Neural cell (in vitro differentiated cells): ENCODE results near the gene AGPAT1. TPM values are rescaled to one million over a fixed set of nuclear protein-coding genes. Genes with fewer than 3 reads are reported as not detected.
"Not testable (repeated sequence)": the region's sequence is repeated elsewhere in the genome, so short reads cannot be mapped to it uniquely, and the experiment has no call there.

Experiments
- H2AFZ ChIP-seq: fragments of 200-600, 300-800 bp; sonication (generic), shearing (Covaris generic); 2 replicates; pipeline ENCODE4 v1.6.0; 2014; ENCODE audit warnings: low read depth, mild to moderate bottlenecking, antibody characterized with exemption, low read length, moderate library complexity
- H3F3A ChIP-seq: fragments of 200-600 bp; shearing (Covaris generic); 2 replicates; pipeline ENCODE4 v1.6.1; 2016; ENCODE audit warnings: mild to moderate bottlenecking, moderate library complexity, mixed read lengths, antibody characterized with exemption, low read length; ENCODE audit not compliant: insufficient read depth, poor library complexity, severe bottlenecking
- H3K27ac ChIP-seq: fragments of 200-600, 300-800 bp; sonication (generic), shearing (Covaris generic); 2 replicates; pipeline ENCODE4 v1.5.1; 2014; ENCODE audit warnings: mild to moderate bottlenecking, low read length, moderate library complexity
- H3K27me3 ChIP-seq: fragments of 300-800, 200-600 bp; sonication (generic), shearing (Covaris generic); 2 replicates; pipeline ENCODE4 v1.6.0; 2014; ENCODE audit warnings: mild to moderate bottlenecking, low read depth, low read length, moderate library complexity; ENCODE audit not compliant: insufficient read depth
- H3K36me3 ChIP-seq: fragments of 300-800, 200-600 bp; sonication (generic), shearing (Covaris generic); 2 replicates; pipeline ENCODE4 v1.5.1; 2014; ENCODE audit warnings: mild to moderate bottlenecking, antibody characterized with exemption, low read length, moderate library complexity; ENCODE audit not compliant: insufficient read depth
- H3K4me2 ChIP-seq: fragments of 300-800, 200-600 bp; sonication (generic), shearing (Covaris generic); 2 replicates; pipeline ENCODE4 v1.6.0; 2014; ENCODE audit warnings: mild to moderate bottlenecking, low read length
- H3K4me3 ChIP-seq: fragments of 300-800, 200-600 bp; sonication (generic), shearing (Covaris generic); 2 replicates; pipeline ENCODE4 v1.5.1; 2014; ENCODE audit warnings: mild to moderate bottlenecking, low read length, moderate library complexity
- H3K79me2 ChIP-seq: fragments of 200-600 bp; shearing (Covaris generic); replicated peaks from 2 replicates; pipeline ENCODE4 v1.6.0; 2014; ENCODE audit warnings: mild to moderate bottlenecking, low read length, moderate library complexity; ENCODE audit not compliant: insufficient read depth
- H3K9ac ChIP-seq: fragments of 300-800, 200-600 bp; sonication (generic), shearing (Covaris generic); 2 replicates; pipeline ENCODE4 v1.6.1; 2016; ENCODE audit warnings: mild to moderate bottlenecking, low read length, mixed read lengths
- H3K9me2 ChIP-seq: fragments of 200-600 bp; shearing (Covaris generic); 2 replicates; pipeline ENCODE4 v1.6.1; 2016; ENCODE audit warnings: mild to moderate bottlenecking, low read length, mixed read lengths; ENCODE audit not compliant: insufficient read depth
- H3K9me3 ChIP-seq: fragments of 200-600, 300-800 bp; sonication (generic), shearing (Covaris generic); 2 replicates; pipeline ENCODE4 v1.6.1; 2016; ENCODE audit warnings: mild to moderate bottlenecking, mixed run types, low read length, moderate library complexity, mixed read lengths
- H4K20me1 ChIP-seq: fragments of 200-600 bp; shearing (Covaris generic); 2 replicates; pipeline ENCODE4 v1.6.1; 2016; ENCODE audit warnings: mild to moderate bottlenecking, mixed run types; ENCODE audit not compliant: insufficient read depth
- CTCF ChIP-seq: fragments of 450-650 bp; IDR thresholded peaks from 2 replicates; pipeline ENCODE4 v1.5.1; 2014; ENCODE audit warnings: antibody characterized with exemption, mild to moderate bottlenecking, moderate library complexity; ENCODE audit not compliant: poor library complexity, severe bottlenecking
- EP300 ChIP-seq: fragments of 450-650 bp; conservative IDR thresholded peaks from 2 replicates; pipeline ENCODE4 v1.6.1; 2014; ENCODE audit warnings: antibody characterized with exemption, mild to moderate bottlenecking, moderate library complexity; ENCODE audit not compliant: poor library complexity, severe bottlenecking
- EZH2 ChIP-seq: fragments of 200-600, 300-800 bp; shearing (Covaris generic), sonication (generic); IDR thresholded peaks from 2 replicates; pipeline ENCODE4 v1.6.1; 2014; ENCODE audit warnings: antibody characterized with exemption, low read length, borderline replicate concordance, mild to moderate bottlenecking; ENCODE audit not compliant: insufficient read depth, poor library complexity, severe bottlenecking
- MXI1 ChIP-seq: fragments of 450-650 bp; conservative IDR thresholded peaks from 2 replicates; pipeline ENCODE4 v1.6.1; 2014; ENCODE audit warnings: antibody characterized with exemption, mild to moderate bottlenecking; ENCODE audit not compliant: poor library complexity, severe bottlenecking
- POLR2AphosphoS5 ChIP-seq: IDR thresholded peaks from 2 replicates; pipeline ENCODE4 v1.6.1; 2012
- RAD21 ChIP-seq: fragments of 450-650 bp; conservative IDR thresholded peaks from 2 replicates; pipeline ENCODE4 v1.6.1; 2014; ENCODE audit warnings: antibody characterized with exemption, mild to moderate bottlenecking, moderate library complexity
- REST ChIP-seq: IDR thresholded peaks from 2 replicates; pipeline ENCODE4 v1.6.1; 2012; ENCODE audit warnings: borderline replicate concordance
- SMC3 ChIP-seq: fragments of 450-650 bp; conservative IDR thresholded peaks from 2 replicates; pipeline ENCODE4 v1.6.1; 2014; ENCODE audit warnings: antibody characterized with exemption, mild to moderate bottlenecking, moderate library complexity; ENCODE audit not compliant: poor library complexity
- TAF1 ChIP-seq: IDR thresholded peaks from 2 replicates; pipeline ENCODE4 v1.6.1; 2012; ENCODE audit warnings: low read depth
- polyA plus RNA-seq: library from polyadenylated mRNA; depleted of rRNA; stranded (reverse); fragments of >200 nt; gene quantifications from 2 replicates; pipeline ENCODE4 v1.2.3, GENCODE V29; 2014

Gene AGPAT1
- polyA plus RNA-seq, 1 donor from 2014 or later: 24.7 TPM

- H3K4me2 ChIP-seq, H3K9me2 ChIP-seq, H3K9ac ChIP-seq, H4K20me1 ChIP-seq, H3K9me3 ChIP-seq, H3K36me3 ChIP-seq, H2AFZ ChIP-seq, H3K27ac ChIP-seq, H3K4me3 ChIP-seq, H3F3A ChIP-seq, H3K79me2 ChIP-seq: not testable (repeated sequence)
- peaks cover 15% of the 10 kb centered on the region for H3K27me3 ChIP-seq
Measured at GRCh38 chr6:32144238-32144637, 31.6 kb downstream of the AGPAT1 start.

GRCh38 chr6:32140420-32141046 lies 35.4 kb downstream of the AGPAT1 start:
- H3F3A ChIP-seq: no peaks in the 10 kb centered on the region
- no peak for TF ChIP-seq POLR2AphosphoS5
- TF ChIP-seq EZH2: no peak
- TF ChIP-seq SMC3: no peak
- no peak for TF ChIP-seq CTCF
- no peak for TF ChIP-seq MXI1
- TF ChIP-seq TAF1: no peak
- no peak for TF ChIP-seq REST
- TF ChIP-seq EP300: no peak
- no peak for TF ChIP-seq RAD21
- H3K36me3 ChIP-seq: no peaks in the 10 kb centered on the region
- H3K4me3 ChIP-seq: no peak overlapping the region
- no peaks in the 10 kb centered on the region for H4K20me1 ChIP-seq
- no peak overlapping the region for H3K9ac ChIP-seq
- no peaks in the 10 kb centered on the region for H3K9me2 ChIP-seq
- no peak overlapping the region for H3K27ac ChIP-seq
- H3K27me3 ChIP-seq: no peaks in the 10 kb centered on the region
- no peak overlapping the region for H3K4me2 ChIP-seq
- H2AFZ ChIP-seq: no peak overlapping the region
- no peaks in the 10 kb centered on the region for H3K9me3 ChIP-seq
- H3K79me2 ChIP-seq: no peaks in the 10 kb centered on the region

- no peak for TF ChIP-seq REST
- no peak for TF ChIP-seq POLR2AphosphoS5
- TF ChIP-seq MXI1: no peak
- TF ChIP-seq RAD21: no peak
- TF ChIP-seq CTCF: no peak
- no peak for TF ChIP-seq EZH2
- TF ChIP-seq SMC3: no peak
- no peak for TF ChIP-seq TAF1
- no peak for TF ChIP-seq EP300
- Histone ChIP-seq H3K9me3 (no peaks in the 10 kb centered on the region), H3K79me2 (no peaks in the 10 kb centered on the region), H4K20me1 (no peaks in the 10 kb centered on the region), H3K4me3 (no peak overlapping the region), H3K27ac (no peak overlapping the region), H3K4me2 (no peak overlapping the region), H2AFZ (no peak overlapping the region), H3K27me3 (no peaks in the 10 kb centered on the region), H3K9ac (no peak overlapping the region), H3K36me3 (no peaks in the 10 kb centered on the region), H3F3A (no peaks in the 10 kb centered on the region), H3K9me2 (no peaks in the 10 kb centered on the region)
Measured at GRCh38 chr6:32139590-32139989, 36.3 kb downstream of the AGPAT1 start.
